GM19351 (cell line): ENCODE measurements around the gene PPP6R2.
A peak's percentile ranks its signal among the peaks of the same experiment; 100 is the strongest.
"Not testable (repeated sequence)": the region's sequence is repeated elsewhere in the genome, so short reads cannot be mapped to it uniquely, and the experiment has no call there.

Experiments
- ATAC-seq: cut with Tn5 transposase; IDR thresholded peaks from one replicate; pipeline ENCODE4 v1.9.1; 2021; ENCODE audit warnings: mild to moderate bottlenecking, moderate library complexity; ENCODE audit not compliant: unreplicated experiment

PPP6R2 gene

DNA sequence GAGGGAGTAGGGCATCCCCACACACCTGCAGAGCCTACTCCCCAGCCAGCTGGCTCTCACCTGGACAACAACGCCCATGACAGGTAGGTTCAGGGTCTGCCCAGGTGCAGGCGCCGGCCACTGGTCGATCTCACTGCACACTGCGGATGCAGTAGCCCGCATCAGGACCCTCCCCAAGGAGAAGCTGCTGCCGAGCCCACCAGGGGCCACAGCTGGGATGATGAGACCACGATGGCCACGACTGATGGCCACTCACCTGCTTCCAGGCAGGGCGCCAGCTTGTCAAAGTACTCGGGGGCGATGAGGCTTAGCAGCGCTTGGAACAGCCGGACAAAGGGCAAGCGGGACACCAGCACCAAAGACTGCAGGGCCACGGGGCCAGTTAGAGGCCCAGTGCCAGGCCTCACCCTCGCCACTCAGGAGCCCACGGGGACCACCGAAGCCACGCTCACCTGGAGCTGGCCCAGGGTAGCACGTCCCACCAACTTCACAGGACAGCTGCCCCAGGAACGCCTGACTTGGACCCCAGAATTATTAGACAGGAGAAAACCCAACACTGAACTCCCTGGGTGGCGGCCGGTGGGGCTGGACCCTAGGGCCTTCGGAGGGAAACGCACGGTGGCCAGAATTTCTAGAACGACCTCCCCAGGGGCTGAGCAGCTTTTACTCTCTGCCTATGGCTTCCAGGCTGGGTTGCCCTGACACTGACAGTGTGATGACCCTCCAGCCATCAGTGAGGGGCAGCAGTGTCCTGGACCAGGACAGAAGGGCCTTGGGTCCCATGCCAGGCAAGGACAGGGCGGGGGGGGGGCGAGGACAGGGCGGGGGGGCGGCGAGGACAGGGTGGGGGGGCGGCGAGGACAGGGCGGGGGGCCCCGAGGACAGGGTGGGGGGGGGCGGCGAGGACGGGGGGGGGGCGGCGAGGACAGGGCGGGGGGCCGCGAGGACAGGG is 26.7 kb upstream of the PPP6R2 start:
- ATAC-seq: no peak

DNA sequence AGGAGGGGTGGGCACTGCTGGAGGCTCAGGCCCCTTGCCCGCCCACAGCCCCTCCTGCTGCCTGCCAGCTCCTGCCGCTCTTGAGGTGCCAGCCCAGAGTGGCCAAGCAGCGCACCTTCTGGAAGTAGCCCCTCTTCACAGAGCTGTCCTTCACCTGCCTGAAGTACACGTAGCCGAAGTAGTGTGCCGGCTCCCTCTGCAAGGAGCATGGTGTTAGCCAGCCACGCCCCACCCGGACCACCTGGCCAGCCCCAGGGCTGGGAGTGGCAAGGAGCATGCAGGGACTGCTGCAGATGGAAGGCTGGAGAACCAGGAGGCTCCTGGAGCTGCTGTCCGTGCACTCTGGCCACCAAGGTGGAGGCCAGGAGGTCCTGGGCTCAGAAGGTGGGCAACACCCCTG is 25.9 kb upstream of the PPP6R2 start:
- no peak for ATAC-seq

DNA sequence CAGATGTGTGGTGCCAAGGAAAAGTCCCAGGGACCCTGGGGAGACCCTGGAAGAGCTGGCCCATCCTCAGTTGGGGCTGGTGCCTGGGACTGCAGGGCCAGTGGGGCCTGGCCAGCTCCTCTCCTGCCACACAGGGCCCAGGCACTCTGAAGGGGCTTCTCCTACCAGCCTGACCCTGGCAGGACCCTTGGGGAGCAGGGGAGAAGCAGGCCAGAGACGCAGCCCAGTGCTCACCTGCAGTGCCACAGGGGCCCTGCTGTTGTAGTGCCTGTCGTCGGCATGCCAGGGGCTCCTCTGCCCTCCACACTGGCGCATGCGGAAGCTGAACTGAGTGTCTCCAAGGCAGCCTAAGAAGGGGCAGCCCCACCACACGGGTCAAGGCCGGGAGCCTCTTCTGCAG is 25.5 kb upstream of the PPP6R2 start:
- ATAC-seq: no peak

DNA sequence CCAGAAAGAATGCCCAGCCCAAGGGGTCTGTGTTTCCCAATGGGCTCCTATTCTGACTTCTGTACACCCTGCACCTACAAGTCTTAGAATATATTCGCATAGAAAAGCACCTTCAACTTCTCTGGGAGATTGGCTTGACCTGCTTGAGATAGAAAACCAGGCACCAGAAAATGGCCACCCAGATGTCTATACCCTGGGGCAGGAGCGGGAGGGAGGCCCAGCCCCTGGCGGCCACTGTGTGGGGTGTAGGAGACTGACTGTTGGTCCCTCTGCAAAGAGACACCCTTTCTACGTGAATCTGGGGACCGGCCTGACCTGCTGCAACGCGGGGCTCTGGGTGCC is 24.8 kb upstream of the PPP6R2 start:
- ATAC-seq: no peak

DNA sequence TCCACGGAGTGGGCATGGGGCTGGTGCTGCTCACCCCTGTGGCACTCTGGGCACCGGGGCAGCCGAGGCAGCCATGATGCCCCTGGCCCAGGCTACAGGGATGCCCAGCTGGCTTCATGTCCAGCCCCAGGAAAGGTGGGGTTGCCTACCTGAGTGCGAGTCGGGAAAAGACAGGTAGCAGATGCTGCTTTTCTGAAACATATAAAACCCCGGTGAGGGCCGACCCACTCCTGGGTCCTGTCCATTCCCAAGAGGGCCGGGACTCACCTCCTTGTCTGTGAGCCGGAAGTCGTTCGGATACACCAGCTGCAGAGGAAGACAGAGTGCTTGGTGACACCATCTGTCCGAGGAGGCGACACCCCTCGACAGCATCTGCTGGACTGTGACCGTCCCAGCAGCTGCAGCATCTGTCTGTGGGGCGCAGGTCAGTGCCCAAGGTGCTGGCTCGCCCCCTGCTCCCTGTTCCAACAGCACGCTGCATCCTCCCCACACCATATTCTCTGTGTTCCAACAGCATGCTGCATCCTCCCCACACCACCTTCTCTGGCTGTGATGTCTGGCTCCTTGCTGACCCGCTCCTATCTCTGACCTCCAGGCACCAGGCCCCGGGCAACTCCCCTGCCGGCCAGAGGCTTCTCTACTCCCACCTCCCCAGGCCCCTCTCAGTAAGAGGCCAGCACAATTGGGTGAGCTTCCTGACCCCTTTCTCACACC is 24.3 kb upstream of the PPP6R2 start:
- ATAC-seq: no peak

DNA sequence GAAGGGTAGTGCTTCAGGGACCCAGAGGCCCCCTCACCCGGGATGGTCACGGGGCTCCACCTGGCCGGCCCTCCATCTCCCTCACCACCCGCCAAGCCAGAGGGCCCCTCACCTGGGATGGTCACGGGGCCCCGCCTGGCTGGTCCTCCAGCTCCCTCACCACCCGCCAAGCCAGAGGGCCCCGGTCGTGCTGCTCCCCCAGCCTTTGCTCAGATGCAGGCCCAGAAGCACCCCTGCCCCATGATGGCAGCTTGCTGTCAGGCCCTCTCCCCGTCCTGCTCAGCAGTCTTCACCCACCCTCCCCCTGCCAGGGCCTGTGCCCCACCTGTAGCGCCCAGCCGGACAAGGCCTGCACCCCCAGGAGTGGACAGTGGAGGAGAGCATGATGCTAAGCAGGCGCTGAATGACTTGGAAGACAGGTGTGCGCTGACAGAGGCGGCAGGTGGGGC is 23.6 kb upstream of the PPP6R2 start:
- ATAC-seq: no peak

DNA sequence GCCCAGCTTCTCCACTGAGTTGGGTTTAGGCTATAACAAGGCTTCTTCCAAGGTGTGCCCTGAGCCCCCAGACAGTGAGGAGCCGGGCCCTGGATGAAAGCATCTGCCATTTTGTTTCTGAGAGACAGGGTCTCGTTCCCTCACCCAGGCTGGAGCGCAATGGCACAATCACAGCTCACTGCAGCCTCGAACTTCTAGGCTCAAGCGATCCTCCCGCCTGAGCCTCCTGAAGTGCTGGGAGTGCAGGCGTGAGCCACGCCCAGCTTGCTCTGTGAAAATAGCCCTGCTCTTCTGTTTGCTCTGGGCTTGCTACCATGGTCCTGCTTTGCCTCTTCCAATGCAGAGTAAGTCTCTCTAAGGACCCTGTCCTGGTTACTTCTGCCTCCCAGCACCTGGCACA is 23.0 kb upstream of the PPP6R2 start:
- ATAC-seq: no peak

DNA sequence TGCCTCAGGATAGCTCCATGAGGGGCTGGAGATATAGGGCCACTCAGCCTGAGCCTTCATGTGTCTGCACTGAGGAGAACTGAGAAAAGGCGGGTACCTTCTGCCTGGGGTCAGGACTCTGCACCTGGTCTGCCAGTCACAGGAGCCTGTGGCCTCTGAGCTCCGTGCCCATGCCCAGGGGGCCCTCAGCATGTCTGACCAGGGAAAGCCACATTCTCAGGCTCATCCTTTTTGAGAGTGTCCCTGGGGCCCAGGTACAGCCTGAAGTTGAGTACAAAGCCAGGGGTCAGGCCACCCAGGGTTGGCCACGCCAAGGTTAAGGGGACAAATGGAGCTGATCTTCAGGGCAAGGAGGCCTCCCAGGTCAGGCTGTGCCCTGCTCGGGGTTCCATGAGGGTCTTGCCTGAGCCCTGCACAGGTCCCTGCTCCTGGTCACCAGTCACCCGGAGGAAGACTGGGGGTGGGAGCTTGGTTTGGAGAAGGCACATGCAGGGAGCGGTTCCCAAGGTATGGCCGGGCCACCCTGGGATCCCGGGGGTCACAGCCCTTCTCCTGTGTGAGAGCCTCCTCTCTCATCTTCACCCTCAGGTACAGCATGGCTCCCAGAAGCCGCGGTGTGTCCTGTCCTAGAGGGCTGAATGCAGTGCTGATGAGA is 22.3 kb upstream of the PPP6R2 start:
- no peak for ATAC-seq

DNA sequence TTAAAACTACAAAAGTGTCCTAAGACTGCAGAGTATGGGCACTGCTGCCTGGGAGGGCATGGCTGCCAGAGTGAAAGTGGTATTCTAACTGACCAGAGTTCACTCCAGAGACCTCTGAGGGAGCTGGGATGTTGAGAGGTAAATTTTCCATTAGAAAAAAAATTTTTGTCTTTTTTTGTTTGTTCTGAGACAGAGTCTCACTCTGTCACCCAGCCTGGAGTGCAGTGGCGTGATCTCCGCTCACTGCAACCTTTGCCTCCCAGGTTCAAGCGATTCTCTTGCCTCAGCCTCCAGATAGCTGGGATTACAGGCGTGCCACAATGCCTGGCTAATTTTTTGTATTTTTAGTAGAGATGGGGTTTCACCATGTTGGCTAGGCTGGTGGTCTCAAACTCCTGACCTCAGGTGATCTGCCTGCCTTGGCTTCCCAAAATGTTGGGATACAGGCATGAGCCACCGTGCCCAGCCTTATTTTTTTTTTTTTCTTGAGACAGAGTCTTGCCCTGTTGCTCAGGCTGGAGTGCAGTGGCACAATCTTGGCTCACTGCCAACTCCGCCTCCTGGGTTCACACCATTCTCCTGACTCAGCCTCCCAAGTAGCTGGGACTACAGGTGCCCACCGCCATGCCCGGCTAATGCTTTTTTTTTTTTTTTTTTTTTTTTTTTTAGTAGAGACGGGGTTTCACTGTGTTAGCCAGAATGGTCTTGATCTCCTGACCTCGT is 20.6 kb upstream of the PPP6R2 start:
- ATAC-seq: not testable (repeated sequence)

DNA sequence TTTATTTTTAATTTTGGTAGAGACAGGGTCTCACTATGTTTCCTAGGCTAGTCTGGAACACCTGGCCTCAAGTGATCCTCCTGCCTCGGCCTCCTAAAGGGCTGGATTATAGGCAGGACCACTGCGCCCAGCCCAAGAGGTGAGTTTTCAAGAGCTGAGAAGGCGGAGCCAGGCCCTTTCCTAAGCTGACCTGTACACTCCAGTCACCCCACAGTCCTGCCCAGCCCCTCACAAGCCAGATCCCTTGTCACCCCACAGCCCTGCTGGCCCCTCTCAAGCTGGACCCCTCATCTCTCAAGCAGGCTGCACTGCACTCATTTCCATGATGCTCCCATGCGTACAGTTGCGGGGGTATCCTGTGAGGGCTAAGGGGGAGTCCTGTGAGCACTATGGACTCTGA is 19.2 kb upstream of the PPP6R2 start:
- no peak for ATAC-seq

DNA sequence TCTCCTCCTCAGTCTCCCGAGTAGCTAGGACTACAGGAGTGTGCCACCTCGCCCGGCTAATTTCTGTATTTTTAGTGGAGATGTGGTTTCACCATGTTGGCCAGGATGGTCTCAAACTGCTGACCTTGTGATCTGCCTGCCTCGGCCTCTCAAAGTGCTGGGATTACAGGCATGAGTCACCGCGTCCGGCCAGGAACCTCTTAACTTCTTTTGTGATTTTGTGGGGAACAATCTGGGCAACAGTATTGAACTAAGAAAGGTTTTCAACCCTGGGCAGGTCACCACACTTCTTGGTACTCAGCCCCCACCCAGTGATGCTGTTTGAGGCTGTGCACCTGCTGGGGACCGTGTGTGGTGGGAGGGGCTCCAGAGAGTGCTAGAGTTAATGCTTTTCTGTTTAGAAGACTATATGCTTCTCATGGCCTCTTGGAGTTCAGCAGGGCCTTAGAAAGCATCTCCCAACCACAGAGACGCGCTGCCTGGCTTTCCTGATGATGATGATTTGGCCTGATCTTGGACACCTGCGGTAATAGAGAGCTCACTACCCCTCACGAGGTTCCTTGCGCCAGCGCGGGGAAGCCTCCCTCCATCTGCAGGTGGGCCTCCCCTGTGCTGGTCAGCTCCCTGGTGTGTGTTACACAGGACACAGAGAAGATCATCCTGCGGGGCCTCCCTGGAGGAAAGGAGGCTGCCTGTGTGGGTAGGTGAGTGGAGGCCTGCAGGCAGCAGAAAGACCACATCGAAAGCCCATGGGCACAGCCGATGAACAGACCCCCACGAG is 17.5 kb upstream of the PPP6R2 start:
- no peak for ATAC-seq

DNA sequence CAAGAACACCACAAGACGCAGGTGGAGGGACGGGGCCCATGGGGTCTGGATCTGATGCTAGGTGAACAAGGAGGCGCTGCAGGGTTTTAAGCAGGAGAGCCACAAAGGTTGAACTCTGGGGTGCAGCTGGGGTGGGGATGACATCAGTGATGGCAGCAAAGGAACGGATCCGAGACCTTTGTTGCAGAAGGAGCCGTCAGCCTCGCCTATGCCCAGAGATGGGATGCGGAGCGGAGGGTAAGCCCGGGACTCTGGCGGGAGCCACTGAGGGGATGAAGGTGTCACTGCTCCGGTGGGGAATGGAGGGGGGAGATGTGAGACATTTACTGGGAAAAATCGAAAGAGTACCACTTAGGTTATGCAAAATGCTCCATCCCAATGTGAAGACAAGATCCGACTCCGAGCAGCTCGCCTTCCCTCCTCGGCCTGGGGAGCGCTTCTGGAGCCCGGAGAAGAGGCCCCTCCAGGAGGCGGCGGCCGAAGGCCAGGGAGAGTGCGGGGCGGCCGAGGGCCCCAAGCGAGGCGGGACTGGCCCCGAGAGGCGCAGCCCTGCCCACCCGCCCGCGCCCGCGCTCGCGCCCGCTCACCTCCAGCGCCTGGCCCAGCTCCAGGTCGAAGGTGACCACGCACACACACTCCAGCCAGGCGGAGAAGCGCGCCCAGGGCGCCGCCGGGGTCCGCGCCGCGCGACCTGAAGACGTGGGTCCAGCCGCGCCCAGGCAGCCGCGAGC is 16.7 kb upstream of the PPP6R2 start:
- ATAC-seq: no peak

DNA sequence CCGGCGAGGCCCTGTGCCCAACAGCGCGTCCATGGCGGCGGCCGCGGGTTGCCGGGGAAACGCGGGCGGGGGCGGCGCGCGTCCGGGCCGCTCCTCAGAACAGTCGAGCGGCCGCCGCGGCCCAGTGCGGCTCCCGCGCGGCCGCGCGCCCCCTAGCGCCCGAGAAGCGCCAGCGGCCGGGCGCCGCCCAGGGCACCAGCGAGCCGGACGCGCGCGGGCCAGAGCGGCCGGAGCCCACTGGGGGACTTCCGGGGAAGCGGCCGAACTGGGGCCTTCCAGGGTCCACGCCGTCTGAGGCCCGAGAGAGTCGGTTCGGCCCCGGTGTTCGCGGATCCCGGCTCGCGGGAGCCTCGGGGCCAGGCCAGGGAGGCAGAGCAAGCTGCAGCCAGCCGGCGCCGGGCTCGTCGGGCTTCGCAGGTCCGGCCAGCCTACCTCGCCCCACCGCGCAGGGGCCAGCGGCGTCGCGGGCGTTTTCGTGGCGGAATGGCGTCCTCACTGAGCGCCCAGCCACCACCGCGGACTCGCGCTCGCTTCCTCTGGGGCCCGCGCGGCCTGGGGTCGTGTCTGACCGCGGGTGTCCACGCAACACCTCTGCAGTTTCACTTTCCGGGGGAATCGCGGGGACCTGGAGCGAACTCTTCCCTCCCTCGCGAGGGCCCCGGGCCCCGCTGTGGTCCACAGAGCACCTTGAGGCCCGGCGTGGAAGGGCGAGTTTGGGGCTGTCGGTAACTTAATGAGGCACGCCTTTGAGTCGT is 16.0 kb upstream of the PPP6R2 start, which contains the start of gene DENND6B:
Gene DENND6B (minus strand): TSS at position 57 of the 755 bp plus-strand sequence. CDS start 24 bp downstream, at position 33.
- ATAC-seq: peak; percentile 80

DNA sequence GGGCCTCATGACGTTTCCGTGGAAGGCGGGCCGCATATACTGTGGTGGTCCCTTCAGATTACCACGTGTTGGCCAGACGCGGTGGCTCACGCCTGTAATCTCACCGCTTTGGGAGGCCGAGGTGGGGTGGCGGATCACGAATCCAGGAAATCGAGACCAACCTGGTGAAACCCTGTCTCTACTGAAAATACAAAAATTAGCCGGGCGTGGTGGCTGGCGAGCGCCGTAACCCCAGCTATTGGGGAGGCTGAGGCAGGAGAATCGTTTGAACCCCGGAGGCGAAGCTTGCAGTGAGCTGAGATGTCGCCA is 15.5 kb upstream of the PPP6R2 start:
- no peak for ATAC-seq

DNA sequence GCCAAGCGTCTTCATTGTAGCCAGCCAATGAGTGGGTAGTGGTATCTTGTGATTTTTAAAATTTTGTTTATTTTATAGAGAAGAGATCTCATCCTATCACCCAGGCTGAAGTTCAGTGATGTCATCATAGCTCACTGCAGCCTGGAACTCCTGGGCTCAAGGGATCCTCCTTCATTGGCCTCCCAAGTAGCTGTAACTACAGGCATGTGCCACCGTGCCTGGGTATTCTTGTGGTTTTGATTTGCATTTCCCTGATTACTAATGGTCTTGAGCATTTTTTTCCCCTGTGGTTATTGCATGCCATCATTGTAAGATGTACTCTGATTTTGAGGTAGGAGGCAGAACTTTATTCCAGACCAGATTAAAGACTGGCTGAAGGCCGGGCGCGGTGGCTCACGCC is 13.9 kb upstream of the PPP6R2 start:
- ATAC-seq: no peak

DNA sequence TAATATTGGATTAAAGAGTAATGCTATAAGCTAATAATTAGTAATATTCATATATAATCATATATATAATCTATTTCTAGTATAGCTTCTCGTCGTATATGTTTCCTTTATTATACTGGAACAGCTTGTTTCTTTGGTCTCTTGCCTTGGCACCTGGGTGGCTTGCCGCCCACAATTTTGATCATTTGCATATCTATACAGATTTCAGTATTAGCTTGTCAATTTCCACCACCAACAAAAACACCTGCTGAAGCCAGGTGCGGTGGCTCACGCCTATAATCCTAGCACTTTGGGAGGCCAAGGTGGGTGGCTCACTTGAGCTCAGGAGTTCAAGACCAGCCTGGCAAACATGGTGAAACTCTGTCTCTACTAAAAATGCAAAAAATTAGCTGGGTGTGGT is 8.7 kb upstream of the PPP6R2 start:
- ATAC-seq: not testable (repeated sequence)

DNA sequence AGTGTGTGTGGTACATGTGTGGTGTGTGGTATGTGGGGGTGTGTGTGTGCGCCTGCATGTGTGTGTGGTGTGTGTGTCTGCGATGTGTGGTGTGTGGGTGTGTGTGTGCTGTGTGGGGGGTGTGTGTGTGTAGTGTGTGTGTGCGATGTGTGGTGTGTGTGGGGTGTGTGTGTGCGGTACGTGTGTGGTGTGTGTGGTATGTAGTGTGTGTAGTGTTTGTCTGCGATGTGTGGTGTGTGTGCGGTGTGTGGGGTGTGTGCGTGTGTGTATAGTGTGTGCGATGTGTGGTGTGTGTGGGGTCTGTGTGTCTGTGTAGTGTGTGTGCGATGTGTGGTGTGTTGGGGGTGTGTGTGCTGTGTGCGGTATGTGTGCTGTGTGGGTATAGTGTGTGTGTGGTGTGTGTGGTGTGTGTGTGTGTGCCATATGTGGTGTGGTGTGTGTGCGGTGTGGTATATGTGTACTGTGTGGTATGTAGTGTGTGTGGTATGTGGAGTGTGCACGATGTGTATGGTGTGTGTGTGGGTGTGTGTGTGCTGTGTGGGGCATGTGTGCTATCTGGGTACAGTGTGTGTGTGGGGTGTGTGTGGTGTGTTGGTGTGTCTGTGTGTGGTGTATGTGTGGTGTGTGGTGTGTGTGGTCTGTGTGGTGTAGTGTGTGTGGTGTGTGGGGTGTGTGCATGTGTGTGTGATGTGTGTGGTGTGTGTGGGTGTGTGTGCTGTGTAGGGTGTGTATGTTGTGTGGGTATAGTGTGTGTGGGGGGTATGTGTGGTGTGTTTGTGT is 5.7 kb upstream of the PPP6R2 start:
- no peak for ATAC-seq

DNA sequence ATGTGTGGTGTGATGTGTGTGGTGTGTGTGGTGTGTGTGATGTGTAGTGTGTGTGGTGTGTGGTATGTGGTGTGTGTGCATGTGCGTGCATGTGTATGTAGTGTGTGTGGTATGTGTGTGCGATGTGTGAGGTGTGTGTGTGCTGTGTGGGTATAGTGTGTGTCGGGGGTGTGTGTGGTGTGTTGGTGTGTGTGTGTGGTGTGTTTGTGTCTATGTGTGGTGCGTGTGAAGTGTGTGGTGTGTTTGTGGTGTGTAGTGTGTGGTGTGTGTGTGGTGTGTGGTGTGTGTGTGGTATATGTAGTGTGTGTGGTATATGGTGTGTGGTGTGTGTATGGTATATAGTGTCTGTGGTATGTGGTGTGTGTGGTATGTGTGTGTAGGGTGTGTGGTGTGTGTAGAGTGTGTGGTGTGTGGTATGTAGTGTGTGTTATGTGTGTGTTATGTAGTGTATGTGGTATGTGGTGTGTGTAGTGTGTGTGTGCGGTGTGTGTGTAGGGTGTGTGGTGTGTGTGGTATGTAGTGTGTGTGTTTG is 5.0 kb upstream of the PPP6R2 start:
- ATAC-seq: no peak
